Neural cell (in vitro differentiated cells): ENCODE measurements around the gene CCDC15. TPM values are rescaled to one million over a fixed set of nuclear protein-coding genes. Genes with fewer than 3 reads are reported as not detected.

ENCODE experiments used
- H2AFZ ChIP-seq: fragments of 200-600, 300-800 bp; sonication (generic), shearing (Covaris generic); 2 replicates; pipeline ENCODE4 v1.6.0; 2014; ENCODE audit warnings: low read depth, mild to moderate bottlenecking, antibody characterized with exemption, low read length, moderate library complexity
- H3F3A ChIP-seq: fragments of 200-600 bp; shearing (Covaris generic); 2 replicates; pipeline ENCODE4 v1.6.1; 2016; ENCODE audit warnings: mild to moderate bottlenecking, moderate library complexity, mixed read lengths, antibody characterized with exemption, low read length; ENCODE audit not compliant: insufficient read depth, poor library complexity, severe bottlenecking
- H3K27ac ChIP-seq: fragments of 200-600, 300-800 bp; sonication (generic), shearing (Covaris generic); 2 replicates; pipeline ENCODE4 v1.5.1; 2014; ENCODE audit warnings: mild to moderate bottlenecking, low read length, moderate library complexity
- H3K27me3 ChIP-seq: fragments of 300-800, 200-600 bp; sonication (generic), shearing (Covaris generic); 2 replicates; pipeline ENCODE4 v1.6.0; 2014; ENCODE audit warnings: mild to moderate bottlenecking, low read depth, low read length, moderate library complexity; ENCODE audit not compliant: insufficient read depth
- H3K36me3 ChIP-seq: fragments of 300-800, 200-600 bp; sonication (generic), shearing (Covaris generic); 2 replicates; pipeline ENCODE4 v1.5.1; 2014; ENCODE audit warnings: mild to moderate bottlenecking, antibody characterized with exemption, low read length, moderate library complexity; ENCODE audit not compliant: insufficient read depth
- H3K4me2 ChIP-seq: fragments of 300-800, 200-600 bp; sonication (generic), shearing (Covaris generic); 2 replicates; pipeline ENCODE4 v1.6.0; 2014; ENCODE audit warnings: mild to moderate bottlenecking, low read length
- H3K4me3 ChIP-seq: fragments of 300-800, 200-600 bp; sonication (generic), shearing (Covaris generic); 2 replicates; pipeline ENCODE4 v1.5.1; 2014; ENCODE audit warnings: mild to moderate bottlenecking, low read length, moderate library complexity
- H3K79me2 ChIP-seq: fragments of 200-600 bp; shearing (Covaris generic); replicated peaks from 2 replicates; pipeline ENCODE4 v1.6.0; 2014; ENCODE audit warnings: mild to moderate bottlenecking, low read length, moderate library complexity; ENCODE audit not compliant: insufficient read depth
- H3K9ac ChIP-seq: fragments of 300-800, 200-600 bp; sonication (generic), shearing (Covaris generic); 2 replicates; pipeline ENCODE4 v1.6.1; 2016; ENCODE audit warnings: mild to moderate bottlenecking, low read length, mixed read lengths
- H3K9me2 ChIP-seq: fragments of 200-600 bp; shearing (Covaris generic); 2 replicates; pipeline ENCODE4 v1.6.1; 2016; ENCODE audit warnings: mild to moderate bottlenecking, low read length, mixed read lengths; ENCODE audit not compliant: insufficient read depth
- H3K9me3 ChIP-seq: fragments of 200-600, 300-800 bp; sonication (generic), shearing (Covaris generic); 2 replicates; pipeline ENCODE4 v1.6.1; 2016; ENCODE audit warnings: mild to moderate bottlenecking, mixed run types, low read length, moderate library complexity, mixed read lengths
- H4K20me1 ChIP-seq: fragments of 200-600 bp; shearing (Covaris generic); 2 replicates; pipeline ENCODE4 v1.6.1; 2016; ENCODE audit warnings: mild to moderate bottlenecking, mixed run types; ENCODE audit not compliant: insufficient read depth
- EP300 ChIP-seq: fragments of 450-650 bp; conservative IDR thresholded peaks from 2 replicates; pipeline ENCODE4 v1.6.1; 2014; ENCODE audit warnings: antibody characterized with exemption, mild to moderate bottlenecking, moderate library complexity; ENCODE audit not compliant: poor library complexity, severe bottlenecking
- EZH2 ChIP-seq: fragments of 200-600, 300-800 bp; shearing (Covaris generic), sonication (generic); IDR thresholded peaks from 2 replicates; pipeline ENCODE4 v1.6.1; 2014; ENCODE audit warnings: antibody characterized with exemption, low read length, borderline replicate concordance, mild to moderate bottlenecking; ENCODE audit not compliant: insufficient read depth, poor library complexity, severe bottlenecking
- MXI1 ChIP-seq: fragments of 450-650 bp; conservative IDR thresholded peaks from 2 replicates; pipeline ENCODE4 v1.6.1; 2014; ENCODE audit warnings: antibody characterized with exemption, mild to moderate bottlenecking; ENCODE audit not compliant: poor library complexity, severe bottlenecking
- POLR2AphosphoS5 ChIP-seq: IDR thresholded peaks from 2 replicates; pipeline ENCODE4 v1.6.1; 2012
- RAD21 ChIP-seq: fragments of 450-650 bp; conservative IDR thresholded peaks from 2 replicates; pipeline ENCODE4 v1.6.1; 2014; ENCODE audit warnings: antibody characterized with exemption, mild to moderate bottlenecking, moderate library complexity
- REST ChIP-seq: IDR thresholded peaks from 2 replicates; pipeline ENCODE4 v1.6.1; 2012; ENCODE audit warnings: borderline replicate concordance
- SMC3 ChIP-seq: fragments of 450-650 bp; conservative IDR thresholded peaks from 2 replicates; pipeline ENCODE4 v1.6.1; 2014; ENCODE audit warnings: antibody characterized with exemption, mild to moderate bottlenecking, moderate library complexity; ENCODE audit not compliant: poor library complexity
- TAF1 ChIP-seq: IDR thresholded peaks from 2 replicates; pipeline ENCODE4 v1.6.1; 2012; ENCODE audit warnings: low read depth
- polyA plus RNA-seq: library from polyadenylated mRNA; depleted of rRNA; stranded (reverse); fragments of >200 nt; gene quantifications from 2 replicates; pipeline ENCODE4 v1.2.3, GENCODE V29; 2014
- TF ChIP-seq, protein P1 (sequence below): fragments of 450-650 bp; IDR thresholded peaks from 2 replicates; pipeline ENCODE4 v1.5.1; 2014; ENCODE audit warnings: antibody characterized with exemption, mild to moderate bottlenecking, moderate library complexity; ENCODE audit not compliant: poor library complexity, severe bottlenecking

Gene CCDC15
- polyA plus RNA-seq, 1 donor from 2014 or later: 2.5 TPM

DNA sequence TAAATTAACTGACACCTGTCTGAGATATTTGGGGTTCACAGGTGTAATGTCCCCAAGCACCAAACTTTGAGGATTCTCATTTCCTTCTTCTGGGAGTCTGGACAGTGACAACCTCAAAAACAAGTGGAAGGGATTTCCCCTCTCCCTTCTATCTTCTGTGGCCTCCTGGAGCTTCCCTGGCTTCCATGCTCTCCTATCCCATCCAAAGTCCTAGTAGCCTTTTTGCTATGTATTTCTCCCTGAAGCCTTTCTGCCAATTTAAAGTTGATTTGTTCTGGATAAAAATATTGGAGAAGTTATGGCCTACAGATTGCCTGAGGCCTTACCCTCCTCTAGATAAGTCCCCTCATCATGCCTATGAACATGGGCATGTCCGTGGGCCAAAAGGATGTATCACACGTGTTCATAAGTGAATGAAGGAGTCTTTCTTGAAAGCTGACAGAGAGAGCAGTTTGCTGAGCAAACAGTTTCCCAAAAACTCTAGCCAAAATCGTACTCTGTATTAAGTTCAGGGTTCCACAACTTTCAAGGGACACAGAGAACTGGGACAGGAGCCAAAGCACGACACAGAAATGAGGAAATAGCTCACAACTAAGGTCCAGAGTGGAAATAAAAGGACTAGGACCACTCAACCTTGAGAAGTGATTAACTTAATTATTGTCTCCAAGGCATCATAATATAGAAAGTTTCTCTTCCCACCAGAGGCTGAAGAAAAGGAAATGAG is 24.9 kb upstream of the CCDC15 start:
- Histone ChIP-seq H3K9me3 (no peaks in the 10 kb centered on the region), H3K36me3 (no peaks in the 10 kb centered on the region), H4K20me1 (no peaks in the 10 kb centered on the region), H3K4me3 (no peak overlapping the region), H3K79me2 (no peaks in the 10 kb centered on the region), H3K27ac (no peak overlapping the region), H3K9me2 (no peaks in the 10 kb centered on the region), H3K4me2 (no peak overlapping the region), H3K27me3 (no peaks in the 10 kb centered on the region), H2AFZ (no peak overlapping the region), H3F3A (no peaks in the 10 kb centered on the region), H3K9ac (no peak overlapping the region)
- no peak for TF ChIP-seq EZH2
- TF ChIP-seq EP300: no peak
- TF ChIP-seq MXI1: no peak

- H4K20me1 ChIP-seq: no peaks in the 10 kb centered on the region
- H3K36me3 ChIP-seq: no peaks in the 10 kb centered on the region
- TF ChIP-seq RAD21 (no peak), EP300 (no peak), SMC3 (no peak), POLR2AphosphoS5 (no peak), MXI1 (no peak), TAF1 (no peak), REST (no peak), EZH2 (no peak)
- TF ChIP-seq, protein P1, sequence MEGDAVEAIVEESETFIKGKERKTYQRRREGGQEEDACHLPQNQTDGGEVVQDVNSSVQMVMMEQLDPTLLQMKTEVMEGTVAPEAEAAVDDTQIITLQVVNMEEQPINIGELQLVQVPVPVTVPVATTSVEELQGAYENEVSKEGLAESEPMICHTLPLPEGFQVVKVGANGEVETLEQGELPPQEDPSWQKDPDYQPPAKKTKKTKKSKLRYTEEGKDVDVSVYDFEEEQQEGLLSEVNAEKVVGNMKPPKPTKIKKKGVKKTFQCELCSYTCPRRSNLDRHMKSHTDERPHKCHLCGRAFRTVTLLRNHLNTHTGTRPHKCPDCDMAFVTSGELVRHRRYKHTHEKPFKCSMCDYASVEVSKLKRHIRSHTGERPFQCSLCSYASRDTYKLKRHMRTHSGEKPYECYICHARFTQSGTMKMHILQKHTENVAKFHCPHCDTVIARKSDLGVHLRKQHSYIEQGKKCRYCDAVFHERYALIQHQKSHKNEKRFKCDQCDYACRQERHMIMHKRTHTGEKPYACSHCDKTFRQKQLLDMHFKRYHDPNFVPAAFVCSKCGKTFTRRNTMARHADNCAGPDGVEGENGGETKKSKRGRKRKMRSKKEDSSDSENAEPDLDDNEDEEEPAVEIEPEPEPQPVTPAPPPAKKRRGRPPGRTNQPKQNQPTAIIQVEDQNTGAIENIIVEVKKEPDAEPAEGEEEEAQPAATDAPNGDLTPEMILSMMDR: no peak
- H3K9me2 ChIP-seq: no peaks in the 10 kb centered on the region
- no peak overlapping the region for H3K4me3 ChIP-seq
- H3K27me3 ChIP-seq: no peaks in the 10 kb centered on the region
- H3K79me2 ChIP-seq: no peaks in the 10 kb centered on the region
- H3K9ac ChIP-seq: no peak overlapping the region
- H2AFZ ChIP-seq: no peak overlapping the region
- H3K27ac ChIP-seq: no peak overlapping the region
- no peak overlapping the region for H3K4me2 ChIP-seq
- H3F3A ChIP-seq: no peaks in the 10 kb centered on the region
- H3K9me3 ChIP-seq: no peaks in the 10 kb centered on the region
These were observed 23.2 kb upstream of the CCDC15 start for GRCh38 chr11:124930799-124931198.
